Fibroblast of lung (primary cell): ENCODE data around the gene IMMP2L.

Experiments used
- CTCF ChIP-seq, 2 donors: IDR thresholded peaks in 1 of 2; conservative IDR thresholded peaks in 1 of 2; 1 replicate in 1 of 2; 2 replicates in 1 of 2; pipeline ENCODE4 v1.5.1; 2011 to 2012; ENCODE audit warnings: low read length in 2 of 2, control low read depth in 1 of 2, inconsistent platforms in 1 of 2, low read depth in 1 of 2, mild to moderate bottlenecking in 1 of 2
- EZH2 ChIP-seq: IDR thresholded peaks from 2 replicates; pipeline ENCODE4 v1.5.1; 2012; ENCODE audit warnings: low read length, control low read depth, mild to moderate bottlenecking; ENCODE audit errors: missing control alignments

GRCh38 chr7:111014079-111014478 lies 548.2 kb downstream of the IMMP2L start:
- no peak for TF ChIP-seq CTCF (conservative IDR thresholded peaks at IDR 0.05 in 1 of 2, IDR thresholded peaks at IDR 0.05 in 1 of 2; ENCODE audit: low read depth in 1 of 2, low read length in 2 of 2)
- TF ChIP-seq EZH2: no peak
